ENCODE results near the gene IRF3. TPM values are rescaled to one million over a fixed set of nuclear protein-coding genes. Genes with fewer than 3 reads are reported as not detected.

The IRF3 gene
- total and polyA plus RNA-seq, 2 donors (not counting 1 experiment from before 2014, with no cell fraction given) = 22.0 to 55.2 TPM

- peaks cover 2% of the 10 kb centered on the region for H3K36me3 ChIP-seq (ENCODE audit: control insufficient read depth, insufficient read depth, low read length)
- H3K27ac ChIP-seq (ENCODE audit: insufficient read depth, low read length) = no peak overlapping the region
- no peak overlapping the region for H2AFZ ChIP-seq (ENCODE audit: low read length)
- H3K4me1 ChIP-seq (ENCODE audit: control insufficient read depth, extremely low read depth, insufficient read depth, low read length) = peaks cover 5% of the 10 kb centered on the region
- DNase-seq (ENCODE audit: low read depth in 2 of 2) = no peak
- H3K4me3 ChIP-seq (replicated peaks in 1 of 4; ENCODE audit: control extremely low read depth in 1 of 4, insufficient read depth in 1 of 4, low read depth in 3 of 4, low read length in 4 of 4) = peak overlapping the region in 1 of 4 experiments; percentile 64
- no peaks in the 10 kb centered on the region for H3K27me3 ChIP-seq (ENCODE audit: control insufficient read depth, insufficient read depth, low read length)
- TF ChIP-seq EZH2 (IDR thresholded peaks at IDR 0.05; ENCODE audit: low read length, missing control alignments) = no peak
- TF ChIP-seq, protein P1, sequence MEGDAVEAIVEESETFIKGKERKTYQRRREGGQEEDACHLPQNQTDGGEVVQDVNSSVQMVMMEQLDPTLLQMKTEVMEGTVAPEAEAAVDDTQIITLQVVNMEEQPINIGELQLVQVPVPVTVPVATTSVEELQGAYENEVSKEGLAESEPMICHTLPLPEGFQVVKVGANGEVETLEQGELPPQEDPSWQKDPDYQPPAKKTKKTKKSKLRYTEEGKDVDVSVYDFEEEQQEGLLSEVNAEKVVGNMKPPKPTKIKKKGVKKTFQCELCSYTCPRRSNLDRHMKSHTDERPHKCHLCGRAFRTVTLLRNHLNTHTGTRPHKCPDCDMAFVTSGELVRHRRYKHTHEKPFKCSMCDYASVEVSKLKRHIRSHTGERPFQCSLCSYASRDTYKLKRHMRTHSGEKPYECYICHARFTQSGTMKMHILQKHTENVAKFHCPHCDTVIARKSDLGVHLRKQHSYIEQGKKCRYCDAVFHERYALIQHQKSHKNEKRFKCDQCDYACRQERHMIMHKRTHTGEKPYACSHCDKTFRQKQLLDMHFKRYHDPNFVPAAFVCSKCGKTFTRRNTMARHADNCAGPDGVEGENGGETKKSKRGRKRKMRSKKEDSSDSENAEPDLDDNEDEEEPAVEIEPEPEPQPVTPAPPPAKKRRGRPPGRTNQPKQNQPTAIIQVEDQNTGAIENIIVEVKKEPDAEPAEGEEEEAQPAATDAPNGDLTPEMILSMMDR (conservative IDR thresholded peaks at IDR 0.05 in 1 of 2, IDR thresholded peaks at IDR 0.05 in 1 of 2; ENCODE audit: low read depth in 1 of 2, low read length in 2 of 2) = no peak
- no peak overlapping the region for H3K9ac ChIP-seq (ENCODE audit: insufficient read depth, low read length)
- H4K20me1 ChIP-seq (ENCODE audit: control insufficient read depth, extremely low read depth, insufficient read depth, low read length) = no peaks in the 10 kb centered on the region
- H3K4me2 ChIP-seq (ENCODE audit: extremely low read depth, insufficient read depth, low read length) = no peak overlapping the region
- H3K79me2 ChIP-seq (ENCODE audit: control insufficient read depth, insufficient read depth, low read length) = no peaks in the 10 kb centered on the region
- H3K9me3 ChIP-seq (ENCODE audit: control insufficient read depth, insufficient read depth, low read depth, low read length) = no peaks in the 10 kb centered on the region
Observed at GRCh38 chr19:49692147-49692506, 26.5 kb upstream of the IRF3 start.

- peak overlapping the region; percentile 100 for H3K4me2 ChIP-seq (ENCODE audit: extremely low read depth, insufficient read depth, low read length)
- no peaks in the 10 kb centered on the region for H4K20me1 ChIP-seq (ENCODE audit: control insufficient read depth, extremely low read depth, insufficient read depth, low read length)
- no peak overlapping the region for H3K27ac ChIP-seq (ENCODE audit: insufficient read depth, low read length)
- no peaks in the 10 kb centered on the region for H3K9me3 ChIP-seq (ENCODE audit: control insufficient read depth, insufficient read depth, low read depth, low read length)
- H3K27me3 ChIP-seq (ENCODE audit: control insufficient read depth, insufficient read depth, low read length) = no peaks in the 10 kb centered on the region
- H3K36me3 ChIP-seq (ENCODE audit: control insufficient read depth, insufficient read depth, low read length) = peaks cover 3% of the 10 kb centered on the region
- TF ChIP-seq, protein P1 (conservative IDR thresholded peaks at IDR 0.05 in 1 of 2, IDR thresholded peaks at IDR 0.05 in 1 of 2; ENCODE audit: low read depth in 1 of 2, low read length in 2 of 2) = no peak
- no peak for TF ChIP-seq EZH2 (IDR thresholded peaks at IDR 0.05; ENCODE audit: low read length, missing control alignments)
- H2AFZ ChIP-seq (ENCODE audit: low read length) = peak overlapping the region; percentile 77
- H3K9ac ChIP-seq (ENCODE audit: insufficient read depth, low read length) = no peak overlapping the region
- H3K4me1 ChIP-seq (ENCODE audit: control insufficient read depth, extremely low read depth, insufficient read depth, low read length) = peaks cover 5% of the 10 kb centered on the region
- peak; percentile 66 to 73 for DNase-seq (ENCODE audit: low read depth in 2 of 2)
- no peaks in the 10 kb centered on the region for H3K79me2 ChIP-seq (ENCODE audit: control insufficient read depth, insufficient read depth, low read length)
- H3K4me3 ChIP-seq (replicated peaks in 1 of 4; ENCODE audit: control extremely low read depth in 1 of 4, insufficient read depth in 1 of 4, low read depth in 3 of 4, low read length in 4 of 4) = peak overlapping the region; percentile 43 to 69 (median 64)
Observed at GRCh38 chr19:49691243-49692146, 25.8 kb upstream of the IRF3 start.

GRCh38 chr19:49690656-49691242 is 25.1 kb upstream of the IRF3 start, which contains the start of gene CPT1C:
Gene CPT1C (plus strand): TSS chr19:49691116. CDS start chr19:49692253, 1,137 bp downstream.
- H2AFZ ChIP-seq (ENCODE audit: low read length) = peak within 1 kb of the TSS; percentile 77
- no peaks in the 10 kb centered on the region for H3K27me3 ChIP-seq (ENCODE audit: control insufficient read depth, insufficient read depth, low read length)
- peak within 1 kb of the TSS; percentile 55 for H3K9ac ChIP-seq (ENCODE audit: insufficient read depth, low read length)
- H3K4me2 ChIP-seq (ENCODE audit: extremely low read depth, insufficient read depth, low read length) = peak within 1 kb of the TSS; percentile 100
- peaks cover 10% of the 10 kb centered on the region for H3K36me3 ChIP-seq (ENCODE audit: control insufficient read depth, insufficient read depth, low read length)
- peak within 1 kb of the TSS; percentile 61 for H3K27ac ChIP-seq (ENCODE audit: insufficient read depth, low read length)
- DNase-seq (ENCODE audit: low read depth in 2 of 2) = peak; percentile 71 to 73
- no peaks in the 10 kb centered on the region for H3K9me3 ChIP-seq (ENCODE audit: control insufficient read depth, insufficient read depth, low read depth, low read length)
- H3K4me3 ChIP-seq (replicated peaks in 1 of 4; ENCODE audit: control extremely low read depth in 1 of 4, insufficient read depth in 1 of 4, low read depth in 3 of 4, low read length in 4 of 4) = peak within 1 kb of the TSS; percentile 43 to 69 (median 64)
- TF ChIP-seq, protein P1 (conservative IDR thresholded peaks at IDR 0.05 in 1 of 2, IDR thresholded peaks at IDR 0.05 in 1 of 2; ENCODE audit: low read depth in 1 of 2, low read length in 2 of 2) = no peak
- no peak for TF ChIP-seq EZH2 (IDR thresholded peaks at IDR 0.05; ENCODE audit: low read length, missing control alignments)
- H3K79me2 ChIP-seq (ENCODE audit: control insufficient read depth, insufficient read depth, low read length) = no peaks in the 10 kb centered on the region
- H4K20me1 ChIP-seq (ENCODE audit: control insufficient read depth, extremely low read depth, insufficient read depth, low read length) = no peaks in the 10 kb centered on the region
- peaks cover 5% of the 10 kb centered on the region for H3K4me1 ChIP-seq (ENCODE audit: control insufficient read depth, extremely low read depth, insufficient read depth, low read length)
